CD4-positive, CD25-positive, alpha-beta regulatory T cell (primary cell): Measurements from ENCODE around the gene CYS1. TPM values are rescaled to one million over a fixed set of nuclear protein-coding genes. Genes with fewer than 3 reads are reported as not detected.
"Not testable (repeated sequence)": the region's sequence is repeated elsewhere in the genome, so short reads cannot be mapped to it uniquely, and the experiment has no call there.

Source experiments
- ATAC-seq, 2 donors: fragments of 150-1000 bp; cut with Tn5 transposase; one replicate each; pipeline ENCODE4 v1.10.0; 2021; ENCODE audit warnings: low read depth in 2 of 2, moderate number of reproducible peaks in 2 of 2, moderate library complexity in 1 of 2
- DNase-seq, 3 donors: peaks; one replicate each; pipeline versions ENCODE4 v3.0.0 to v3.0.0-alpha.2; 2012 to 2022; ENCODE audit warnings: mixed read lengths in 1 of 3
- H3K27ac ChIP-seq: one replicate; pipeline ENCODE4 v1.7.0; 2013; ENCODE audit warnings: mild to moderate bottlenecking, low read length; ENCODE audit not compliant: insufficient read depth, poor library complexity, severe bottlenecking
- H3K27me3 ChIP-seq: one replicate; pipeline ENCODE4 v1.7.0; 2013; ENCODE audit warnings: low read length; ENCODE audit not compliant: control insufficient read depth, insufficient read depth
- H3K36me3 ChIP-seq: one replicate; pipeline ENCODE4 v1.7.0; 2013; ENCODE audit warnings: mild to moderate bottlenecking, low read length, moderate library complexity; ENCODE audit not compliant: control insufficient read depth, insufficient read depth
- H3K4me1 ChIP-seq: 2 replicates; pipeline ENCODE4 v1.7.0; 2013; ENCODE audit warnings: mild to moderate bottlenecking, low read length; ENCODE audit not compliant: insufficient read depth, control insufficient read depth, poor library complexity, severe bottlenecking
- H3K4me3 ChIP-seq: one replicate; pipeline ENCODE4 v1.7.0; 2013; ENCODE audit warnings: low read depth, mild to moderate bottlenecking, low read length, moderate library complexity
- H3K9me3 ChIP-seq, 2 experiments: 1 replicate in 1 of 2; 2 replicates in 1 of 2; pipeline ENCODE4 v1.7.0; 2013; ENCODE audit warnings: low read length in 2 of 2, mild to moderate bottlenecking in 1 of 2, moderate library complexity in 1 of 2; ENCODE audit not compliant: control insufficient read depth in 2 of 2
- H3K27ac Mint-ChIP-seq, 3 donors: one replicate each; pipeline ENCODE4 v1.8.0; 2020 to 2022; ENCODE audit warnings: mild to moderate bottlenecking in 3 of 3, mixed read lengths in 3 of 3, moderate library complexity in 2 of 3
- H3K27me3 Mint-ChIP-seq: one replicate; pipeline ENCODE4 v1.8.0; 2022; ENCODE audit warnings: mild to moderate bottlenecking, mixed read lengths
- H3K36me3 Mint-ChIP-seq: one replicate; pipeline ENCODE4 v1.8.0; 2020; ENCODE audit warnings: mixed read lengths
- H3K4me1 Mint-ChIP-seq, 4 donors: one replicate each; pipeline ENCODE4 v1.8.0; 2020 to 2022; ENCODE audit warnings: mixed read lengths in 4 of 4, mild to moderate bottlenecking in 1 of 4
- H3K4me3 Mint-ChIP-seq, 4 donors: one replicate each; pipeline ENCODE4 v1.8.0; 2020 to 2022; ENCODE audit warnings: mild to moderate bottlenecking in 4 of 4, mixed read lengths in 4 of 4, moderate library complexity in 3 of 4
- H3K9me3 Mint-ChIP-seq, 7 donors: one replicate each; pipeline ENCODE4 v1.8.0; 2020 to 2022; ENCODE audit warnings: mixed read lengths in 7 of 7, mild to moderate bottlenecking in 3 of 7, moderate library complexity in 2 of 7
- polyA plus RNA-seq, 4 donors: library from polyadenylated mRNA; unstranded; fragments of 300-500 nt; fragmentation: Illumina TruSeq; gene quantifications; one replicate each; pipeline ENCODE4 v1.2.3, GENCODE V29; 2021
- total RNA-seq: library from RNA; stranded (reverse); gene quantifications from one replicate; pipeline ENCODE4 v1.2.3, GENCODE V29; 2022

CYS1 gene
- total and polyA plus RNA-seq, 5 donors from 2014 or later, result not detected

GRCh38 chr2:10030798-10031197 is 49.4 kb downstream of the CYS1 start:
- Mint-ChIP-seq H3K4me1 (peaks cover 7 to 71% (median 34%) of the 10 kb centered on the region in 4 donors), H3K4me3 (peak overlapping the region in 3 of 4 donors; percentile 52 to 90 (median 68)), H3K27ac (peak overlapping the region in 2 of 3 donors; percentile 79 to 88)
- H3K4me1 ChIP-seq, result peaks cover 56% of the 10 kb centered on the region
- not testable (repeated sequence) for H3K27me3 Mint-ChIP-seq, DNase-seq, H3K4me3 ChIP-seq, H3K9me3 ChIP-seq, ATAC-seq, H3K27me3 ChIP-seq, H3K27ac ChIP-seq, H3K9me3 Mint-ChIP-seq, H3K36me3 ChIP-seq, H3K36me3 Mint-ChIP-seq

DNA sequence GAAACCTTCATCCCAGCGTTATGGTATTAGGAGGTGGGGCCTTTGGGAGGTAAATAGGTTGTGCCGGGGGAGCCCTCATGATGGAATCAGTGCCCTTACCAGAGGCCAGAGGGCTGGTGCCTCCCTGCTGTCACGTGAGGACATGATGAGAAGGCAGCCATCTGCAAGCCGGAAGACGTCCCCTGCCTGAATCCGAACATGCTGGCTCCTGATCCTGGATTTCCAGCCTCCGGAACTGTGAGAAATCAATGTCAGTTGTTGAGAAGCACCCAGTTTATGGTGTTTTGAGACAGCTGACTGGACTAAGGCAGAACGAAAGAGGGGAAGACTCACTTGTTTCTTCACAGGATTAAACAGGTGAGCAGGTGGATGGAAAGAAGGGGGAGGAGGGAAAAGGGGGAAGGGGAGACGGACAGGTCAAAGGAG is 49.9 kb downstream of the CYS1 start:
- peaks cover 7 to 66% (median 34%) of the 10 kb centered on the region in 4 donors for H3K4me1 Mint-ChIP-seq

DNA sequence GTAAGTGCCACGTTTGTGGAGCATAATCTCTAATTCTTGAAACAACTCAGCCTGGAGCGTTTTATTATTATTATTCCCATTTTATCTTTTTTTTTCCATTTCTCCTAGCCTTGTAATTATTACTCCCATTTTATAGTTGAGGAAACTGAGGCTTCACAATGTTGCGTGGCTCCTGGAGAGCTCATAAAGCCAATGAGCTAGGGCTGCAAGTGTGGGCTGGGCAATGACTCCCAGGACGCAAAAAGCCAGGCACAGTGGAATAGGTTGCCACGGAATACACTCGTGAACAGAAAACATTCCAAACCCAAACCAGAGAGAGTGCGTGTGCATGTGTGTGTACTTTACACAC is 50.4 kb downstream of the CYS1 start:
- H3K27ac ChIP-seq, result peak overlapping the region; percentile 68

More for the DNA sequence above, 49.9 kb downstream of the CYS1 start:
- peak overlapping the region; percentile 52 for H3K4me3 ChIP-seq
- H3K4me3 Mint-ChIP-seq, result peak overlapping the region; percentile 48 to 90 (median 80)
- H3K9me3 Mint-ChIP-seq, result peaks cover 0 to 2% (median 0%) of the 10 kb centered on the region in 7 donors
- no peaks in the 10 kb centered on the region for H3K27me3 ChIP-seq
- ATAC-seq (no peak), DNase-seq (no peak)
- no peaks in the 10 kb centered on the region for H3K9me3 ChIP-seq
- H3K36me3 Mint-ChIP-seq, result peaks cover 3% of the 10 kb centered on the region
- H3K27ac ChIP-seq, result no peak overlapping the region
- H3K27me3 Mint-ChIP-seq, result no peaks in the 10 kb centered on the region
- peak overlapping the region in 2 of 3 donors; percentile 33 to 88 for H3K27ac Mint-ChIP-seq
- H3K4me1 ChIP-seq, result peaks cover 51% of the 10 kb centered on the region
- H3K36me3 ChIP-seq, result no peaks in the 10 kb centered on the region

GRCh38 chr2:10028988-10029874 is 51.0 kb downstream of the CYS1 start:
- peaks cover 5 to 56% (median 29%) of the 10 kb centered on the region in 4 donors for H3K4me1 Mint-ChIP-seq
- no peaks in the 10 kb centered on the region for H3K27me3 Mint-ChIP-seq
- Histone ChIP-seq H3K27ac (peak overlapping the region; percentile 68), H3K4me3 (peak overlapping the region; percentile 52), H3K9me3 (no peaks in the 10 kb centered on the region), H3K27me3 (no peaks in the 10 kb centered on the region), H3K4me1 (peaks cover 43% of the 10 kb centered on the region), H3K36me3 (no peaks in the 10 kb centered on the region)
- peaks cover 0 to 2% (median 0%) of the 10 kb centered on the region in 7 donors for H3K9me3 Mint-ChIP-seq
- DNase-seq, result peak; percentile 21 to 90 (median 47)
- peak overlapping the region; percentile 77 to 90 (median 84) for H3K4me3 Mint-ChIP-seq
- peaks cover 3% of the 10 kb centered on the region for H3K36me3 Mint-ChIP-seq
- peak; percentile 90 to 93 for ATAC-seq
- H3K27ac Mint-ChIP-seq, result peak overlapping the region; percentile 88 to 92 (median 91)

More for the DNA sequence above, 50.4 kb downstream of the CYS1 start:
- H3K27me3 Mint-ChIP-seq, result no peaks in the 10 kb centered on the region
- no peak for ATAC-seq
- H3K36me3 Mint-ChIP-seq, result peaks cover 3% of the 10 kb centered on the region
- Histone ChIP-seq H3K36me3 (no peaks in the 10 kb centered on the region), H3K4me1 (peaks cover 47% of the 10 kb centered on the region), H3K4me3 (peak overlapping the region; percentile 52), H3K27me3 (no peaks in the 10 kb centered on the region), H3K9me3 (no peaks in the 10 kb centered on the region)
- no peak for DNase-seq
- H3K9me3 Mint-ChIP-seq, result peaks cover 0 to 2% (median 0%) of the 10 kb centered on the region in 7 donors
- peak overlapping the region; percentile 88 to 92 (median 91) for H3K27ac Mint-ChIP-seq
- H3K4me3 Mint-ChIP-seq, result peak overlapping the region; percentile 77 to 90 (median 84)
- H3K4me1 Mint-ChIP-seq, result peaks cover 5 to 62% (median 34%) of the 10 kb centered on the region in 4 donors

GRCh38 chr2:10028407-10028987 is 51.7 kb downstream of the CYS1 start:
- peaks cover 0 to 2% (median 0%) of the 10 kb centered on the region in 7 donors for H3K9me3 Mint-ChIP-seq
- peaks cover 5 to 52% (median 26%) of the 10 kb centered on the region in 4 donors for H3K4me1 Mint-ChIP-seq
- no peaks in the 10 kb centered on the region for H3K27me3 Mint-ChIP-seq
- Histone ChIP-seq H3K27ac (peak overlapping the region; percentile 68), H3K4me3 (no peak overlapping the region), H3K9me3 (no peaks in the 10 kb centered on the region), H3K4me1 (peaks cover 43% of the 10 kb centered on the region), H3K27me3 (no peaks in the 10 kb centered on the region), H3K36me3 (no peaks in the 10 kb centered on the region)
- peaks cover 3% of the 10 kb centered on the region for H3K36me3 Mint-ChIP-seq
- peak overlapping the region; percentile 87 to 91 (median 88) for H3K27ac Mint-ChIP-seq
- no peak for ATAC-seq
- peak overlapping the region; percentile 56 to 90 (median 80) for H3K4me3 Mint-ChIP-seq
- peak in 1 of 3 donors; percentile 18 for DNase-seq

GRCh38 chr2:10027660-10028330 is 52.4 kb downstream of the CYS1 start:
- Mint-ChIP-seq H3K27ac (peak overlapping the region; percentile 77 to 88 (median 87)), H3K36me3 (peaks cover 3% of the 10 kb centered on the region), H3K27me3 (peaks cover 2% of the 10 kb centered on the region), H3K4me3 (peak overlapping the region in 2 of 4 donors; percentile 26 to 84), H3K9me3 (peaks cover 0 to 2% (median 0%) of the 10 kb centered on the region in 7 donors), H3K4me1 (peaks cover 5 to 50% (median 27%) of the 10 kb centered on the region in 4 donors)
- DNase-seq, result no peak
- ATAC-seq, result no peak
- H3K4me3 ChIP-seq, result no peak overlapping the region
- peak overlapping the region; percentile 33 for H3K27ac ChIP-seq
- H3K27me3 ChIP-seq, result no peaks in the 10 kb centered on the region
- peaks cover 43% of the 10 kb centered on the region for H3K4me1 ChIP-seq
- no peaks in the 10 kb centered on the region for H3K9me3 ChIP-seq
- H3K36me3 ChIP-seq, result no peaks in the 10 kb centered on the region

DNA sequence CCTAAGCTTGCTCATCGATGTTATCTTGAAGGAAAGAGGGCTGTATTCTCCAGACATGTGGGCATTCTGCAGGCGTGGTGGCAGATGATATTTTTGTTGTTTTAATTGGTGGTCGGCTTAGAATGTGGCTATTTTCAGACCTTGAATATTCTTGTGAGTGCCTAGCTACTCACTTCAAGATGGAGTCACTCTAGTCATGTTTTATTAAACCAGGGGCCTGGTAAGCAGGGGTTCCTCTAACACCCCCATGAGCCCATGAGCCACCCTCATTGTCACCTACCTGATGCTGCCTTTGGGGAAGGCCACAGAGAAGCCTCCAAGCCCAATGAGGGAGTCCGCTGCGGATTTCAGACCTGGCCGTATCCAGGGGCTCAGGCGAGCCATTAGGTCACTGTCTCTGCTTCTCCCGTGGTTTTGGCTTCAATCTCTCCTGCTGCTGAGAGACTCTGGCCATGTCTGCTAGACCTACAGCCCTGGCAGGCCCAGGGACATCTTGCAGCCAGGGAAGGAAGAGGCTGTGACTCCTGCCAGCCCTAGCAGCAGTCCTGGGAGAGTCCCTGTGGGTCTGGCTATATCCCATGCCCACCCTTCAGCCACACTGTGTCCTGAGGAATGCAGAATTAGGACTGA is 53.2 kb downstream of the CYS1 start:
- H3K4me1 Mint-ChIP-seq, result peaks cover 5 to 51% (median 25%) of the 10 kb centered on the region in 4 donors
- peaks cover 5% of the 10 kb centered on the region for H3K27me3 Mint-ChIP-seq
- no peak overlapping the region for H3K27ac ChIP-seq
- no peak overlapping the region for H3K4me3 ChIP-seq
- no peaks in the 10 kb centered on the region for H3K27me3 ChIP-seq
- peaks cover 0 to 2% (median 0%) of the 10 kb centered on the region in 7 donors for H3K9me3 Mint-ChIP-seq
- DNase-seq (no peak), ATAC-seq (no peak)
- no peaks in the 10 kb centered on the region for H3K36me3 ChIP-seq
- H3K9me3 ChIP-seq, result no peaks in the 10 kb centered on the region
- peak overlapping the region in 1 of 4 donors; percentile 74 for H3K4me3 Mint-ChIP-seq
- peak overlapping the region; percentile 33 to 87 (median 77) for H3K27ac Mint-ChIP-seq
- peaks cover 38% of the 10 kb centered on the region for H3K4me1 ChIP-seq
- peaks cover 3% of the 10 kb centered on the region for H3K36me3 Mint-ChIP-seq
